Nephron progenitor cell (in vitro differentiated cells): Measurements from ENCODE around the gene ENTPD8.
"Not testable (repeated sequence)": the region's sequence is repeated elsewhere in the genome, so short reads cannot be mapped to it uniquely, and the experiment has no call there.

ENCODE experiments used
- DNase-seq: peaks from one replicate; pipeline ENCODE4 v3.0.0; 2021
- H3K27ac Mint-ChIP-seq: 2 replicates; pipeline ENCODE4 v1.8.0; 2021; ENCODE audit warnings: mild to moderate bottlenecking, moderate library complexity, mixed read lengths
- H3K27me3 Mint-ChIP-seq: 2 replicates; pipeline ENCODE4 v1.8.0; 2021; ENCODE audit warnings: mild to moderate bottlenecking, low read depth, mixed read lengths; ENCODE audit not compliant: poor library complexity
- H3K36me3 Mint-ChIP-seq: 2 replicates; pipeline ENCODE4 v1.8.0; 2021; ENCODE audit warnings: low read depth, mixed read lengths
- H3K4me1 Mint-ChIP-seq: 2 replicates; pipeline ENCODE4 v1.8.0; 2021; ENCODE audit warnings: mixed read lengths
- H3K4me3 Mint-ChIP-seq: 2 replicates; pipeline ENCODE4 v1.8.0; 2021; ENCODE audit warnings: mild to moderate bottlenecking, moderate library complexity, mixed read lengths
- H3K9me3 Mint-ChIP-seq: 2 replicates; pipeline ENCODE4 v1.8.0; 2021; ENCODE audit warnings: mild to moderate bottlenecking, moderate library complexity, mixed read lengths
- TF ChIP-seq, protein P1 (sequence below): fragments of 200-600 bp; sonication (generic); IDR thresholded peaks from 2 replicates; pipeline ENCODE4 v1.5.0; 2021; ENCODE audit warnings: antibody characterized with exemption

The ENTPD8 gene

DNA sequence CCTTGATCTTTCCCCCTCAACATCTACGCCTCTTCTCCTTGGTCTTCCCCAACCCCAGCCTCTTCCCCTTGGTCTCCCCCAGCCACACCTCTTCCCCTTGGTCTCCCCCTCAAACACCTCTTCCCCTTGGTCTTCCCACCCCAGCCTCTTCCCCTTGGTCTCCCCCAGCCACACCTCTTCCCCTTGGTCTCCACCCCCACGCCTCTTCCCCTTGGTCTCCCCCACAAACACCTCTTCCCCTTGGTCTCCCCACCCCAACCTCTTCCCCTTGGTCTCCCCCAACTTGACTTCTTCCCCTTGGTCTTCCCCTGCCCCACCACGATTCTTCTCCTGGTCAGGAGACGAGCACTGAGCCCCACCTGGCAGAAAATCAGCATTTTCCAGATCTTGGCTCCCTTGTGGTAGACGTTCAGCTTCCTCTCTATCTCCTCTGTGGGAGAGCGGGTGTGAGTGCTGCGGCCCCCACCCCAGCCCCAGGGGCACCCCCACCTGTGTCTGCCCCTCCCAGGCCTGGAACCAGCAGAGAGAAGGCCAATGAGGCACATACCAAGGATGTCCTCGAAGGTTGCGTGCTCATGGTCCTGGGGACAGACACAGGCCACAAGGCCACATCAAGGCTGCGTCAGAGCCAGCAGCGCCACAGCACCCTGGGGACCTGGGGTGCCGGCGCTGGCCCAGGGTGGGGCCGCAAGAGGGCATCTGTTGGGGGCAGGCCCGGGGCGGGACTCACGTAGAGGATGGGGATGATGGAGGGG is 11.0 kb upstream of the ENTPD8 start:
- Mint-ChIP-seq H3K27me3 (no peaks in the 10 kb centered on the region), H3K4me3 (no peak overlapping the region), H3K4me1 (peaks cover 19% of the 10 kb centered on the region), H3K9me3 (no peaks in the 10 kb centered on the region), H3K36me3 (peaks cover 16% of the 10 kb centered on the region), H3K27ac (no peak overlapping the region)
- peak; percentile 2 for DNase-seq
- TF ChIP-seq, protein P1, sequence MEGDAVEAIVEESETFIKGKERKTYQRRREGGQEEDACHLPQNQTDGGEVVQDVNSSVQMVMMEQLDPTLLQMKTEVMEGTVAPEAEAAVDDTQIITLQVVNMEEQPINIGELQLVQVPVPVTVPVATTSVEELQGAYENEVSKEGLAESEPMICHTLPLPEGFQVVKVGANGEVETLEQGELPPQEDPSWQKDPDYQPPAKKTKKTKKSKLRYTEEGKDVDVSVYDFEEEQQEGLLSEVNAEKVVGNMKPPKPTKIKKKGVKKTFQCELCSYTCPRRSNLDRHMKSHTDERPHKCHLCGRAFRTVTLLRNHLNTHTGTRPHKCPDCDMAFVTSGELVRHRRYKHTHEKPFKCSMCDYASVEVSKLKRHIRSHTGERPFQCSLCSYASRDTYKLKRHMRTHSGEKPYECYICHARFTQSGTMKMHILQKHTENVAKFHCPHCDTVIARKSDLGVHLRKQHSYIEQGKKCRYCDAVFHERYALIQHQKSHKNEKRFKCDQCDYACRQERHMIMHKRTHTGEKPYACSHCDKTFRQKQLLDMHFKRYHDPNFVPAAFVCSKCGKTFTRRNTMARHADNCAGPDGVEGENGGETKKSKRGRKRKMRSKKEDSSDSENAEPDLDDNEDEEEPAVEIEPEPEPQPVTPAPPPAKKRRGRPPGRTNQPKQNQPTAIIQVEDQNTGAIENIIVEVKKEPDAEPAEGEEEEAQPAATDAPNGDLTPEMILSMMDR: no peak

DNA sequence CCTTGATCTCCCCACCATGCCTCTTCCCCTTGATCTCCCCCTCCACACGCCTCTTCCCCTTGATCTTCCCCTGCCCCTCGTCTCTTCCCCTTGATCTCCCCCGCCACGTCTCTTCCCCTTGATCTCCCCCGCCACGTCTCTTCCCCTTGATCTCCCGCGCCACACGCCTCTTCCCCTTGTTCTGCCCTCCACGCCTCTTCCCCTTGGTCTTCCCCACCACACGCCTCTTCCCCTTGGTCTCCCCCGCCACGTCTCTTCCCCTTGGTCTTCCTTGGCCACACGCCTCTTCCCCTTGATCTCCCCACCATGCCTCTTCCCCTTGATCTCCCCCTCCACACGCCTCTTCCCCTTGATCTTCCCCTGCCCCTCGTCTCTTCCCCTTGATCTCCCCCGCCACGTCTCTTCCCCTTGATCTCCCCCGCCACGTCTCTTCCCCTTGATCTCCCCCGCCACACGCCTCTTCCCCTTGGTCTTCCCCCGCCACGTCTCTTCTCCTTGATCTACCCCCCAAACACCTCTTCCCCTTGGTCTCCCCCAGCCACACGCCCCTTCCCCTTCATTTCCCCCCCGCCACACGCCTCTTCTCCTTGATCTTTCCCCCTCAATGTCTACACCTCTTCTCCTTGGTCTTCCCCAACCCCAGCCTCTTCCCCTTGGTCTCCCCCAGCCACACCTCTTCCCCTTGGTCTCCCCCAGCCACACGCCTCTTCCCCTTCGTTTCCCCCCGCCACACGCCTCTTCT is 10.3 kb upstream of the ENTPD8 start:
- H3K4me3 Mint-ChIP-seq, H3K9me3 Mint-ChIP-seq, DNase-seq, H3K27me3 Mint-ChIP-seq, H3K27ac Mint-ChIP-seq: not testable (repeated sequence)
- Mint-ChIP-seq H3K36me3 (peaks cover 13% of the 10 kb centered on the region), H3K4me1 (peaks cover 22% of the 10 kb centered on the region)

DNA sequence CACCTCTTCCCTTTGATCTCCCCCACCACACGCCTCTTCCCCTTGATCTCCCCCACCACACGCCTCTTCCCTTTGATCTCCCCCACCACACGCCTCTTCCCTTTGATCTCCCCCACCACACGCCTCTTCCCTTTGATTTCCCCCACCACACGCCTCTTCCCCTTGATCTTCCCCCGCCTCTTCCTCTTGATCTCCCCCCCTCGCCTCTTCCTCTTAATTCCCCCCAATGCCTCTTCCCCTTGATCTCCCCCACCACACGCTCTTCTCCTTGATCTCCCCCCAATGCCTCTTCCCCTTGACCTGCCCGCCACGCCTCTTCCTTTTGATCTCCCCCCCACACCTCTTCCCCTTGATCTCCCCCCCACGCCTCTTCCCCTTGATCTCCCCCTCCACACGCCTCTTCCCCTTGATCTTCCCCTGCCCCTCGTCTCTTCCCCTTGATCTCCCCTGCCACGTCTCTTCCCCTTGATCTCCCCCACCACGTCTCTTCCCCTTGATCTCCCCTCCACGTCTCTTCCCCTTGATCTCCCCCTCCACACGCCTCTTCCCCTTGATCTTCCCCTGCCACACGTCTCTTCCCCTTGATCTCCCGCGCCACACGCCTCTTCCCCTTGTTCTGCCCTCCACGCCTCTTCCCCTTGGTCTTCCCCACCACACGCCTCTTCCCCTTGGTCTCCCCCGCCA is 9.5 kb upstream of the ENTPD8 start:
- peaks cover 14% of the 10 kb centered on the region for H3K4me1 Mint-ChIP-seq
- H3K4me3 Mint-ChIP-seq, H3K27me3 Mint-ChIP-seq, H3K27ac Mint-ChIP-seq, H3K9me3 Mint-ChIP-seq, DNase-seq, H3K36me3 Mint-ChIP-seq: not testable (repeated sequence)

DNA sequence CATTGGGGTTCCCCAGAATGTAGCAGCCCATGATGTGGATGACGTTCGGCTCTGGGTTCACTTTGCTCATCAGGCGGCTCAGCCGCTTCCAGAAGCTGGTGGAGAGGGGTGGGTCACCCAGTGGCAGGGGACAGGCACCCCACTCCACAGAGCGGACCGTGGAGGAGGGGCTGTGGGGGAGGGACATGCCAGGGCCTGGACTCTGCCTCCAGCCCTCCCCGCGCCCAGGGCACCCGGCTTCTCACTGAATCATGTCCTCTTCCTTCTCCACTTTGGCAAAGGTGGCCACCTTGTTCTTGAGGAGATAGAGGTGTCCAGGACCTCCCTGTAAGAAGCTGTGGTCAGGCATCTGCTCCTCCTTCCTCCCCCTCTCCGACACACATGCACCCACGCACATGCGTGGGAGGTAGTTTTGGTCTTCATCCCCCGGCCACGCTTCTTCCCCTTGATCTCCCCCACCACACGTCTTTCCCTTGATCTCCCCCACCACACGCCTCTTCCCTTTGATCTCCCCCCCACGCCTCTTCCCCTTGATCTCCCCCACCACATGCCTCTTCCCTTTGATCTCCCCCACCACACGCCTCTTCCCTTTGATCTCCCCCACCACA is 8.9 kb upstream of the ENTPD8 start:
- Mint-ChIP-seq H3K27me3 (no peaks in the 10 kb centered on the region), H3K27ac (no peak overlapping the region), H3K4me3 (no peak overlapping the region), H3K4me1 (peaks cover 19% of the 10 kb centered on the region), H3K9me3 (no peaks in the 10 kb centered on the region), H3K36me3 (peaks cover 4% of the 10 kb centered on the region)
- peak; percentile 1 for DNase-seq
- TF ChIP-seq, protein P1: no peak

DNA sequence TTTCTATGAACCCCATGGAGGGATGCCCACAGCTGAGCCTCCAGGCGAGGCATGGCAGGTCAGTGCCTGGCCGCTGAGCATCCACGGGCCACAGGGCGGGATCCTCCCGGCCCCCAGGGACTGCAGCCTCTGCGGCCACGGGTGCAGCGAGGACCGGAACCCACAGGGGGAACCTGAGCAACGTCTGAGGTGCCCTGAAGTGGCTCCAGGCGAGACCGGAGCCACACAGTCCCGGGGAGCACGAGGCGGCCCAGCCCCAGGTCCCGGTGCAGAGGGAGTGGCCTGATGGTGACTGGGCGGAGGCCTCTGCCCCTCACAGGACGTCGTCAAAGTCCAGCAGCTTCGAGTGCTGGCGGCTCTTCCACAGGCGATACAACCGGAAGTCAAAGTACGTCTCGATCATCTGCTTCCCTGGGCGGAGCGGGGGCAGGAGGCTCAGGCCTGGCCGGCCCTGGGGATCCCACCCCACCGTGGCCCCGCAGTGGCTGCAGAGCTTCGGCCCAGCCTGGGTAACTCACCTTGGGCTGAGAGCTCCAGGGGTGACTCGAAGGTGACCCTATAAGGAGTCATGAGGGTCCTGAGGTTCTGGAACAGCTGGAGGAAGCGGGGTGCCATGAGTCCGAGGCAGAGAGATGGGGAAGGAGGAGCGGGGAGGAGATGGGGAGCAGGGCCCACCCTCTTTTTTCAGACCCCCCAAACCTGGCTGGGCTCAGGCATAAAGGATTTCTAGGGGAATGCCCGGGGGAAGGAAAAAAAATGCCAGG is 8.1 kb upstream of the ENTPD8 start:
- peaks cover 17% of the 10 kb centered on the region for H3K4me1 Mint-ChIP-seq
- H3K9me3 Mint-ChIP-seq: no peaks in the 10 kb centered on the region
- peaks cover 6% of the 10 kb centered on the region for H3K27me3 Mint-ChIP-seq
- H3K4me3 Mint-ChIP-seq: no peak overlapping the region
- H3K36me3 Mint-ChIP-seq: peaks cover 4% of the 10 kb centered on the region
- DNase-seq: peak; percentile 5
- TF ChIP-seq, protein P1: no peak
- H3K27ac Mint-ChIP-seq: no peak overlapping the region

DNA sequence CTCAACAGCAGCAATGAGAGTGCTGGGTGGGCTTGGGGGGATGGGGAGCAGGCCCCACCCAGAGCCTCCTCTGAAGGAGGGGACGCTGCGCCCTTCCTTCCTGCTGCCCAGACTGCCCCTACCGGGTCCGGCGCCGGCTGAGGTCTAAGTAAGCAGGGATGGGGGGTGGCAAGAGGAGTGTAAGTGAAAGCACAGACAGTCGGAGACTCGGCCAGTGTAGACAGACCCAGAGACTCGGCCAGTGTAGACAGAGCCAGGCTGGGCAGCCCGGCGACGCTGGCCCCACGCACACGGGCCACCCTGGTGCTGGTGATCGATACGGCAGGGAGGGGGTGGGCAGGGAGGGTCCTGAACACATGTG is 7.4 kb upstream of the ENTPD8 start:
- H3K27me3 Mint-ChIP-seq: peaks cover 13% of the 10 kb centered on the region
- peaks cover 17% of the 10 kb centered on the region for H3K4me1 Mint-ChIP-seq
- H3K36me3 Mint-ChIP-seq: peaks cover 2% of the 10 kb centered on the region
- H3K27ac Mint-ChIP-seq: no peak overlapping the region
- H3K9me3 Mint-ChIP-seq: peaks cover 1% of the 10 kb centered on the region
- no peak for DNase-seq
- TF ChIP-seq, protein P1: no peak
- H3K4me3 Mint-ChIP-seq: no peak overlapping the region
